Measurements from ENCODE around the gene CARD9.
"Not testable (repeated sequence)": the region's sequence is repeated elsewhere in the genome, so short reads cannot be mapped to it uniquely, and the experiment has no call there.

The CARD9 gene

GRCh38 chr9:136363949-136364748 lies 9.3 kb downstream of the CARD9 start:
- DNase-seq (ENCODE audit: low read depth in 2 of 2): no peak

GRCh38 chr9:136363106-136363948 lies 10.1 kb downstream of the CARD9 start, which contains the start of gene DNLZ:
Gene DNLZ, minus strand, starts transcription at chr9:136363744. Its CDS starts 30 bp downstream, at chr9:136363714.
- peak; percentile 89 to 90 for DNase-seq (ENCODE audit: low read depth in 2 of 2)

GRCh38 chr9:136362450-136362784 lies 11.1 kb downstream of the CARD9 start:
- DNase-seq (ENCODE audit: low read depth in 2 of 2): no peak

GRCh38 chr9:136361754-136362449 lies 11.6 kb downstream of the CARD9 start:
- DNase-seq (ENCODE audit: low read depth in 2 of 2): no peak

- DNase-seq (ENCODE audit: low read depth in 2 of 2): no peak
Observed at GRCh38 chr9:136361047-136361753, 12.3 kb downstream of the CARD9 start.

- no peak for DNase-seq (ENCODE audit: low read depth in 2 of 2)
Observed at GRCh38 chr9:136359774-136360718, 13.4 kb downstream of the CARD9 start.

- DNase-seq (ENCODE audit: low read depth in 2 of 2): no peak
Observed at GRCh38 chr9:136358888-136359287, 14.6 kb downstream of the CARD9 start.

GRCh38 chr9:136358016-136358415 lies 15.5 kb downstream of the CARD9 start:
- no peak for DNase-seq (ENCODE audit: low read depth in 2 of 2)

GRCh38 chr9:136357202-136357725 lies 16.2 kb downstream of the CARD9 start:
- no peak for DNase-seq (ENCODE audit: low read depth in 2 of 2)

- DNase-seq (ENCODE audit: low read depth in 2 of 2): no peak
Observed at GRCh38 chr9:136355616-136356557, 17.6 kb downstream of the CARD9 start.

- no peak for DNase-seq (ENCODE audit: low read depth in 2 of 2)
Observed at GRCh38 chr9:136354592-136355085, 18.8 kb downstream of the CARD9 start.

- DNase-seq (ENCODE audit: low read depth in 2 of 2): no peak
Observed at GRCh38 chr9:136353757-136354488, 19.5 kb downstream of the CARD9 start.

GRCh38 chr9:136353088-136353487 lies 20.4 kb downstream of the CARD9 start:
- no peak for DNase-seq (ENCODE audit: low read depth in 2 of 2)

GRCh38 chr9:136352682-136353081 lies 20.8 kb downstream of the CARD9 start:
- DNase-seq (ENCODE audit: low read depth in 2 of 2): peak in 1 of 2 donors; percentile 16

- DNase-seq (ENCODE audit: low read depth in 2 of 2): not testable (repeated sequence)
Observed at GRCh38 chr9:136351868-136352267, 21.6 kb downstream of the CARD9 start.

GRCh38 chr9:136351252-136351800 lies 22.1 kb downstream of the CARD9 start:
- no peak for DNase-seq (ENCODE audit: low read depth in 2 of 2)

- DNase-seq (ENCODE audit: low read depth in 2 of 2): no peak
Observed at GRCh38 chr9:136349546-136349945, 23.9 kb downstream of the CARD9 start.

- no peak for DNase-seq (ENCODE audit: low read depth in 2 of 2)
Observed at GRCh38 chr9:136348691-136349090, 24.8 kb downstream of the CARD9 start.
